Retinal pigment epithelial cell (primary cell): Measurements from ENCODE around the gene PHGDH.

ENCODE experiments used
- DNase-seq: peaks from one replicate; pipeline ENCODE4 v3.0.0-alpha.2; 2010; ENCODE audit warnings: low read depth
- H3K4me3 ChIP-seq: 2 replicates; pipeline ENCODE4 v1.5.1; 2011; ENCODE audit warnings: mild to moderate bottlenecking, low read length, control low read depth, moderate library complexity
- TF ChIP-seq, protein P1 (sequence below): conservative IDR thresholded peaks from 2 replicates; pipeline ENCODE4 v1.5.1; 2011; ENCODE audit warnings: low read depth, low read length, control low read depth, inconsistent platforms

Gene PHGDH

GRCh38 chr1:119787776-119788175, 76.0 kb downstream of the PHGDH start:
- no peak overlapping the region for H3K4me3 ChIP-seq
- DNase-seq: no peak
- TF ChIP-seq, protein P1, sequence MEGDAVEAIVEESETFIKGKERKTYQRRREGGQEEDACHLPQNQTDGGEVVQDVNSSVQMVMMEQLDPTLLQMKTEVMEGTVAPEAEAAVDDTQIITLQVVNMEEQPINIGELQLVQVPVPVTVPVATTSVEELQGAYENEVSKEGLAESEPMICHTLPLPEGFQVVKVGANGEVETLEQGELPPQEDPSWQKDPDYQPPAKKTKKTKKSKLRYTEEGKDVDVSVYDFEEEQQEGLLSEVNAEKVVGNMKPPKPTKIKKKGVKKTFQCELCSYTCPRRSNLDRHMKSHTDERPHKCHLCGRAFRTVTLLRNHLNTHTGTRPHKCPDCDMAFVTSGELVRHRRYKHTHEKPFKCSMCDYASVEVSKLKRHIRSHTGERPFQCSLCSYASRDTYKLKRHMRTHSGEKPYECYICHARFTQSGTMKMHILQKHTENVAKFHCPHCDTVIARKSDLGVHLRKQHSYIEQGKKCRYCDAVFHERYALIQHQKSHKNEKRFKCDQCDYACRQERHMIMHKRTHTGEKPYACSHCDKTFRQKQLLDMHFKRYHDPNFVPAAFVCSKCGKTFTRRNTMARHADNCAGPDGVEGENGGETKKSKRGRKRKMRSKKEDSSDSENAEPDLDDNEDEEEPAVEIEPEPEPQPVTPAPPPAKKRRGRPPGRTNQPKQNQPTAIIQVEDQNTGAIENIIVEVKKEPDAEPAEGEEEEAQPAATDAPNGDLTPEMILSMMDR: no peak

- no peak for DNase-seq
- TF ChIP-seq, protein P1: no peak
- H3K4me3 ChIP-seq: no peak overlapping the region
These were observed 78.9 kb downstream of the PHGDH start for GRCh38 chr1:119790451-119791198.

GRCh38 chr1:119791377-119791776, 79.6 kb downstream of the PHGDH start:
- DNase-seq: no peak
- H3K4me3 ChIP-seq: no peak overlapping the region
- TF ChIP-seq, protein P1: no peak
